Suprapubic skin (tissue), 4 donors: ENCODE measurements around the gene PTK7. TPM values are rescaled to one million over a fixed set of nuclear protein-coding genes. Genes with fewer than 3 reads are reported as not detected.

Experiments used
- DNase-seq, 2 donors: peaks; one replicate each; pipeline ENCODE4 v3.0.0-alpha.2; 2019; ENCODE audit warnings: low spot score in 2 of 2
- H3K27ac ChIP-seq: fragments of 200-600 bp; sonication (generic); one replicate; pipeline ENCODE4 v1.5.1; 2019
- H3K27me3 ChIP-seq: fragments of 200-600 bp; sonication (generic); one replicate; pipeline ENCODE4 v1.5.1; 2019
- H3K36me3 ChIP-seq: fragments of 200-600 bp; sonication (generic); one replicate; pipeline ENCODE4 v1.5.1; 2019
- H3K4me1 ChIP-seq: fragments of 200-600 bp; sonication (generic); one replicate; pipeline ENCODE4 v1.5.1; 2019
- H3K4me3 ChIP-seq: fragments of 200-600 bp; sonication (generic); one replicate; pipeline ENCODE4 v1.5.1; 2019; ENCODE audit warnings: mild to moderate bottlenecking
- H3K9me3 ChIP-seq: fragments of 200-600 bp; sonication (generic); one replicate; pipeline ENCODE4 v1.5.1; 2019
- EP300 ChIP-seq: sonication (generic); formaldehyde crosslinking; IDR thresholded peaks from one replicate; pipeline ENCODE4 v1.6.1; 2017; ENCODE audit warnings: antibody characterized with exemption
- POLR2A ChIP-seq, 2 donors: fragments of 450-650 bp; IDR thresholded peaks; one replicate each; pipeline ENCODE4 v1.6.1; 2017; ENCODE audit warnings: antibody characterized with exemption in 2 of 2, mild to moderate bottlenecking in 2 of 2, moderate library complexity in 2 of 2
- POLR2AphosphoS5 ChIP-seq, 3 donors: sonication (generic); formaldehyde crosslinking; IDR thresholded peaks; one replicate each; pipeline ENCODE4 v1.6.1; 2017; ENCODE audit warnings: antibody characterized with exemption in 3 of 3
- WGBS: methylation state at CpG from one replicate; pipeline ENCODE4 v1.1.5; 2018; 5-methylcytosine and 5-hydroxymethylcytosine counted together
- total RNA-seq, 4 donors: library from RNA; depleted of rRNA; stranded (reverse); fragments of >200 nt; gene quantifications; one replicate each; pipeline ENCODE4 v1.1.0, GENCODE V29; 2016
- TF ChIP-seq, protein P1 (sequence below), 2 donors: fragments of 200-600 bp in 1 of 2; fragments of 450-650 bp in 1 of 2; sonication (generic) in 1 of 2; IDR thresholded peaks; one replicate each; pipeline ENCODE4 v1.5.1; 2016 to 2019; ENCODE audit warnings: antibody characterized with exemption in 2 of 2, mild to moderate bottlenecking in 1 of 2, moderate library complexity in 1 of 2

Gene PTK7
- total RNA-seq, 4 donors from 2014 or later: 50.4 to 71.3 (median 66.3) TPM

DNA sequence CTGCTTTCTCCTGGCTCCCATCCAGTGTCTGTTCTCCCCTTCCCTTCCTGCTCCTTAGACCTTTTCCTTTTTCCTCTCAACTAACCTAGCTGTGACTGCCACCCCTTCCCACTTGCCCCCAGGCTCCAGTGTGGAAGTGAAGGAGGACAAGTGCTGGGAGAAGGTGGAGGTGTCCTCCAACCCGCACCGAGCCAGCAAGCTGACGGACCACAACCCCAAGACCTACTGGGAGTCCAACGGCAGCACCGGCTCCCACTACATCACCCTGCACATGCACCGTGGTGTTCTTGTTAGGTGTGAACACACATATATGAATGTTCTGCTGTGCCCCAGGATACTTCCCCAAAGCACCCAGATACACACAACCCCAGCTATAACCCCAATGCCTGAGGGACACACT is 124.4 kb downstream of the PTK7 start:
- TF ChIP-seq POLR2A (IDR thresholded peaks at IDR 0.05): no peak
- TF ChIP-seq, protein P1, sequence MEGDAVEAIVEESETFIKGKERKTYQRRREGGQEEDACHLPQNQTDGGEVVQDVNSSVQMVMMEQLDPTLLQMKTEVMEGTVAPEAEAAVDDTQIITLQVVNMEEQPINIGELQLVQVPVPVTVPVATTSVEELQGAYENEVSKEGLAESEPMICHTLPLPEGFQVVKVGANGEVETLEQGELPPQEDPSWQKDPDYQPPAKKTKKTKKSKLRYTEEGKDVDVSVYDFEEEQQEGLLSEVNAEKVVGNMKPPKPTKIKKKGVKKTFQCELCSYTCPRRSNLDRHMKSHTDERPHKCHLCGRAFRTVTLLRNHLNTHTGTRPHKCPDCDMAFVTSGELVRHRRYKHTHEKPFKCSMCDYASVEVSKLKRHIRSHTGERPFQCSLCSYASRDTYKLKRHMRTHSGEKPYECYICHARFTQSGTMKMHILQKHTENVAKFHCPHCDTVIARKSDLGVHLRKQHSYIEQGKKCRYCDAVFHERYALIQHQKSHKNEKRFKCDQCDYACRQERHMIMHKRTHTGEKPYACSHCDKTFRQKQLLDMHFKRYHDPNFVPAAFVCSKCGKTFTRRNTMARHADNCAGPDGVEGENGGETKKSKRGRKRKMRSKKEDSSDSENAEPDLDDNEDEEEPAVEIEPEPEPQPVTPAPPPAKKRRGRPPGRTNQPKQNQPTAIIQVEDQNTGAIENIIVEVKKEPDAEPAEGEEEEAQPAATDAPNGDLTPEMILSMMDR (IDR thresholded peaks at IDR 0.05): no peak
- no peak for TF ChIP-seq EP300
- no peak for TF ChIP-seq POLR2AphosphoS5 (IDR thresholded peaks at IDR 0.05)
- Histone ChIP-seq H3K4me3 (no peak overlapping the region), H3K27me3 (no peaks in the 10 kb centered on the region), H3K27ac (no peak overlapping the region), H3K36me3 (peaks cover 73% of the 10 kb centered on the region), H3K4me1 (no peaks in the 10 kb centered on the region), H3K9me3 (no peaks in the 10 kb centered on the region)
- WGBS: 90% methylated on average over 6 of the region's 6 CpGs
- peak in 1 of 2 donors; percentile 69 for DNase-seq

DNA sequence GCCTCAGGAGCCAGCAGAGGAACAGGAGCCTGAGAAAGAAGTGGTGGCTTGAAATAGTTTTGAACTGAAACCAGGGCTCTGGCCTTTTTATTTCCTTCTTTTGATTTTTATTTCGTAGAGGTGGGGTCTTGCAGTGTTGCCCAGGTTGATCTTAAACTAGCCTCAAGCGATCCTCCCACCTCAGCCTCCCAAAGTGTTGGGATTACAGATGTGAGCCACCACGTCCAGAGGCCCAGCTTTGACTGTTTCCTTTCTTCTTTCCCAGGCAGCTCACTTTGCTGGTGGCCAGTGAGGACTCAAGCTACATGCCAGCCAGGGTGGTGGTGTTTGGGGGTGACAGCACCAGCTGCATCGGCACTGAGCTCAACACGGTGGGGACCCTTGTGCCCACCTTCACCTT is 126.3 kb downstream of the PTK7 start:
- Histone ChIP-seq H3K9me3 (no peaks in the 10 kb centered on the region), H3K36me3 (peaks cover 61% of the 10 kb centered on the region), H3K4me1 (no peaks in the 10 kb centered on the region), H3K27me3 (no peaks in the 10 kb centered on the region), H3K4me3 (no peak overlapping the region), H3K27ac (no peak overlapping the region)
- 90% methylated on average over 5 of the region's 5 CpGs for WGBS
- peak in 1 of 2 donors; percentile 58 for DNase-seq
- TF ChIP-seq POLR2AphosphoS5 (IDR thresholded peaks at IDR 0.05): no peak
- no peak for TF ChIP-seq EP300
- TF ChIP-seq, protein P1 (IDR thresholded peaks at IDR 0.05): no peak
- no peak for TF ChIP-seq POLR2A (IDR thresholded peaks at IDR 0.05)

DNA sequence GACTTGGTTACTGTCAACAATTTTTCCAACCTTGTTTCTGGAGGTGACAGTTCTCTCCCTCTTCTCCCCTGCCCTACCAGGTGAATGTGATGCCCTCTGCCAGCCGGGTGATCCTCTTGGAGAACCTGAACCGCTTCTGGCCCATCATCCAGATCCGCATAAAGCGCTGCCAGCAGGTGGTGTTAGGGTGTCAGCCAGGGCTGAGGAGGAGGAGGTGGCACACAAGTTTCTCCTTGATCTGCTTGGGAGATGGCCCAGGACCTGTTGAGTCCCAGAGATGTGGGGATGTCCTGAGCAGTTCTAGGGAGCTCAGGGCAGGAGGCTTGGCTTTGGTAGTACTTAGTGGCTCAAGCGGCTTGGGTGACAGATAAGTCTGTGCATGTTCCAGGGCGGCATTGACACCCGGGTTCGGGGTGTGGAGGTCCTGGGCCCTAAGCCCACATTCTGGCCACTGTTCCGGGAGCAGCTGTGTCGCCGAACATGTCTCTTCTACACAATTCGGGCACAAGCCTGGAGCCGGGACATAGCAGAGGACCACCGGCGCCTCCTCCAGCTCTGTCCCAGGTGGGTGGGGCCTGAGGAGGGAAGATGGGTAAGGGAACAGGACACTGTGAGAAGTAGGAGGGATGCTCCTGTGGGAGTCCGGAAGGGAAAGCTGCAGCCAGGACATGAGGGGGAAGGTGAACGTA is 127.1 kb downstream of the PTK7 start:
- Histone ChIP-seq H3K36me3 (peaks cover 56% of the 10 kb centered on the region), H3K27me3 (no peaks in the 10 kb centered on the region), H3K4me1 (no peaks in the 10 kb centered on the region), H3K4me3 (no peak overlapping the region), H3K27ac (no peak overlapping the region), H3K9me3 (no peaks in the 10 kb centered on the region)
- WGBS: 80% methylated on average over 8 of the region's 17 CpGs
- peak in 1 of 2 donors; percentile 72 for DNase-seq
- no peak for TF ChIP-seq POLR2A (IDR thresholded peaks at IDR 0.05)

DNA sequence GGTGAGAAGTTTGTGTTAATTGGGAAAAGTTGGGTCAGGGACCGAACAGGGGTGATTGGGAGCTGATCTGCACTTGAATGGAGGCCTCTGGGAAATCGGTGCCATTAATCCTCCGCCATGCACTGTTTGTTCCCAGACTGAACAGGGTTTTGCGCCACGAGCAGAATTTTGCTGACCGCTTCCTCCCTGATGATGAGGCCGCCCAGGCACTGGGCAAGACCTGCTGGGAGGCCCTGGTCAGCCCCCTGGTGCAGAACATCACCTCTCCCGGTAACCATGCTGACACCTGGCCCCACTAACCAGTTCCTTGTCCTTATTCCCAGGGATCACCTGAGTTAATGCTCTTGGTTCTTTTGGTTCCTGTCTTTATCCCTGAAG is 127.6 kb downstream of the PTK7 start:
- TF ChIP-seq, protein P1 (IDR thresholded peaks at IDR 0.05): no peak
- TF ChIP-seq POLR2AphosphoS5 (IDR thresholded peaks at IDR 0.05) (no peak), POLR2A (IDR thresholded peaks at IDR 0.05) (no peak), EP300 (no peak)
- Histone ChIP-seq H3K4me1 (no peaks in the 10 kb centered on the region), H3K9me3 (no peaks in the 10 kb centered on the region), H3K4me3 (no peak overlapping the region), H3K36me3 (peaks cover 51% of the 10 kb centered on the region), H3K27me3 (no peaks in the 10 kb centered on the region), H3K27ac (no peak overlapping the region)
- DNase-seq: peak in 1 of 2 donors; percentile 70
- 96% methylated on average over 8 of the region's 8 CpGs for WGBS

DNA sequence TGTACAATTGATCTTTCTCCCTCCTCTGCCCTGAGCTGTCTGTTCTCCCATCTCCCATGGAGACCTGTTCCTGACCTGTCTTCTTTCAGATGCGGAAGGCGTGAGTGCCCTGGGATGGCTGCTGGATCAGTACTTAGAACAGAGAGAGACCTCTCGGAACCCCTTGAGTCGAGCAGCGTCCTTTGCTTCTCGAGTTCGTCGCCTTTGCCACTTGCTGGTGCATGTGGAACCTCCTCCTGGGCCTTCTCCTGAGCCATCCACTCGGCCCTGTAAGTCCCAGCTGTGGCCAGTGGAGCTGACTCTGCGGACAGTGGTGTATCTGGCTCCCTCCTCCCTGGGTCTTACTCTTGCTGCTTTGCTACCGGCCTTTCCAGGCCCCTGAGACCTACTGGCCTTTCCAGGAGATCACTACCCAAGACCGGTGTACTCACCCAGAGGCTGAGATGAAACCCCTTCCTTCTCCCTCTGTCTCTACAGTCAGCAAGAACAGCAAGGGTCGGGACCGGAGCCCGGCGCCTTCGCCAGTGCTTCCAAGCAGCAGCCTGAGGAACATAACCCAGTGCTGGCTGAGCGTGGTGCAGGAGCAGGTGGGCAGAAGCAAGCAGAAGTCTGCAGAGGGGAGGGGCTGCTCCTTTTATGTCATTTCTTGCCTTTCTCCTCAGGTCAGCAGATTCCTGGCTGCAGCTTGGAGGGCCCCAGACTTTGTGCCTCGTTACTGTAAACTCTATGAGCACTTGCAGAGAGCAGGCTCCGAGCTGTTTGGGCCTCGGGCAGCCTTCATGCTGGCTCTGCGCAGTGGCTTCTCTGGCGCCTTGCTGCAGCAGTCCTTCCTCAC is 128.4 kb downstream of the PTK7 start:
- Histone ChIP-seq H3K27me3 (no peaks in the 10 kb centered on the region), H3K4me1 (no peaks in the 10 kb centered on the region), H3K4me3 (no peak overlapping the region), H3K36me3 (peaks cover 44% of the 10 kb centered on the region), H3K9me3 (no peaks in the 10 kb centered on the region), H3K27ac (no peak overlapping the region)
- peak in 1 of 2 donors; percentile 71 for DNase-seq
- TF ChIP-seq POLR2A (IDR thresholded peaks at IDR 0.05) (no peak), POLR2AphosphoS5 (IDR thresholded peaks at IDR 0.05) (no peak), EP300 (no peak)
- TF ChIP-seq, protein P1 (IDR thresholded peaks at IDR 0.05): no peak
- WGBS: 95% methylated on average over 20 of the region's 23 CpGs
